Astrocyte (in vitro differentiated cells and primary cell): ENCODE measurements around the gene GRIK1. TPM values are rescaled to one million over a fixed set of nuclear protein-coding genes. Genes with fewer than 3 reads are reported as not detected.

Source experiments
- DNase-seq: peaks from one replicate; pipeline ENCODE4 v3.0.0-alpha.2; 2010; ENCODE audit warnings: low read depth
- FAIRE-seq: peaks from 2 replicates; lab custom pipeline; 2011; peaks lifted over from hg19 to GRCh38; lab: Jason Lieb, UNC
- H2AFZ ChIP-seq: 2 replicates; pipeline ENCODE4 v1.6.0; 2012; ENCODE audit warnings: low read depth, low read length, inconsistent platforms
- H3K27ac ChIP-seq: 2 replicates; pipeline ENCODE4 v1.5.1; 2011; ENCODE audit warnings: low read depth, low read length, inconsistent platforms
- H3K27me3 ChIP-seq: 2 replicates; pipeline ENCODE4 v1.6.0; 2011; ENCODE audit warnings: low read length, inconsistent platforms; ENCODE audit not compliant: insufficient read depth
- H3K36me3 ChIP-seq: 2 replicates; pipeline ENCODE4 v1.5.1; 2011; ENCODE audit warnings: low read length, inconsistent platforms; ENCODE audit not compliant: insufficient read depth
- H3K4me1 ChIP-seq: 2 replicates; pipeline ENCODE4 v1.5.1; 2011; ENCODE audit warnings: low read length, inconsistent platforms; ENCODE audit not compliant: insufficient read depth
- H3K4me2 ChIP-seq: 2 replicates; pipeline ENCODE4 v1.6.0; 2012; ENCODE audit warnings: low read length, inconsistent platforms
- H3K4me3 ChIP-seq: 2 replicates; pipeline ENCODE4 v1.5.1; 2011; ENCODE audit warnings: low read depth, mild to moderate bottlenecking, low read length, inconsistent platforms; ENCODE audit not compliant: insufficient read depth
- H3K79me2 ChIP-seq: 2 replicates; pipeline ENCODE4 v1.6.0; 2012; ENCODE audit warnings: mild to moderate bottlenecking, low read length, inconsistent platforms; ENCODE audit not compliant: insufficient read depth
- H3K9ac ChIP-seq: 2 replicates; pipeline ENCODE4 v1.6.0; 2012; ENCODE audit warnings: mild to moderate bottlenecking, low read length, inconsistent platforms
- H3K9me3 ChIP-seq: 2 replicates; pipeline ENCODE4 v1.5.1; 2012; ENCODE audit warnings: low read depth, mild to moderate bottlenecking, low read length, inconsistent platforms; ENCODE audit not compliant: insufficient read depth
- H4K20me1 ChIP-seq: 2 replicates; pipeline ENCODE4 v1.6.0; 2012; ENCODE audit warnings: low read length, inconsistent platforms; ENCODE audit not compliant: insufficient read depth
- H3K27ac Mint-ChIP-seq: one replicate; pipeline ENCODE4 v1.8.0; 2021; ENCODE audit warnings: mild to moderate bottlenecking, mixed read lengths; ENCODE audit not compliant: unreplicated experiment
- H3K27me3 Mint-ChIP-seq: one replicate; pipeline ENCODE4 v1.8.0; 2021; ENCODE audit warnings: low read depth, mixed read lengths; ENCODE audit not compliant: unreplicated experiment
- H3K36me3 Mint-ChIP-seq: one replicate; pipeline ENCODE4 v1.8.0; 2021; ENCODE audit warnings: low read depth, mixed read lengths; ENCODE audit not compliant: unreplicated experiment
- H3K4me1 Mint-ChIP-seq: one replicate; pipeline ENCODE4 v1.8.0; 2021; ENCODE audit warnings: low read depth, mixed read lengths; ENCODE audit not compliant: unreplicated experiment
- H3K4me3 Mint-ChIP-seq: one replicate; pipeline ENCODE4 v1.8.0; 2021; ENCODE audit warnings: mild to moderate bottlenecking, moderate library complexity, mixed read lengths; ENCODE audit not compliant: unreplicated experiment
- H3K9me3 Mint-ChIP-seq: one replicate; pipeline ENCODE4 v1.8.0; 2021; ENCODE audit warnings: mild to moderate bottlenecking, mixed read lengths; ENCODE audit not compliant: unreplicated experiment
- CTCF ChIP-seq: IDR thresholded peaks from 2 replicates; pipeline ENCODE4 v1.5.1; 2011; ENCODE audit warnings: low read depth, mild to moderate bottlenecking, inconsistent platforms, low read length, moderate library complexity; ENCODE audit not compliant: insufficient read depth
- EZH2 ChIP-seq: IDR thresholded peaks from 2 replicates; pipeline ENCODE4 v1.6.1; 2012; ENCODE audit warnings: mild to moderate bottlenecking, low read length, inconsistent platforms; ENCODE audit not compliant: insufficient read depth
- total RNA-seq: library from RNA; stranded (reverse); gene quantifications from 2 replicates; pipeline ENCODE4 v1.2.1, GENCODE V29; 2021

The GRIK1 gene
- total RNA-seq, 1 donor from 2014 or later = not detected

GRCh38 chr21:29487154-29487553, 452.6 kb downstream of the GRIK1 start:
- no peaks in the 10 kb centered on the region for H3K79me2 ChIP-seq
- no peak overlapping the region for H3K27ac Mint-ChIP-seq
- H2AFZ ChIP-seq = no peak overlapping the region
- no peaks in the 10 kb centered on the region for H3K27me3 Mint-ChIP-seq
- no peak for TF ChIP-seq EZH2
- no peak for TF ChIP-seq CTCF
- no peaks in the 10 kb centered on the region for H3K9me3 ChIP-seq
- H3K27me3 ChIP-seq = no peaks in the 10 kb centered on the region
- peaks cover 9% of the 10 kb centered on the region for H3K36me3 Mint-ChIP-seq
- no peaks in the 10 kb centered on the region for H3K4me1 ChIP-seq
- no peaks in the 10 kb centered on the region for H3K36me3 ChIP-seq
- peaks cover 5% of the 10 kb centered on the region for H3K9me3 Mint-ChIP-seq
- no peak overlapping the region for H3K4me2 ChIP-seq
- H4K20me1 ChIP-seq = no peaks in the 10 kb centered on the region
- peaks cover 10% of the 10 kb centered on the region for H3K4me1 Mint-ChIP-seq
- DNase-seq = no peak
- no peak overlapping the region for H3K4me3 ChIP-seq
- no peak for FAIRE-seq
- no peak overlapping the region for H3K4me3 Mint-ChIP-seq
- no peak overlapping the region for H3K27ac ChIP-seq
- no peak overlapping the region for H3K9ac ChIP-seq

Other genes with a start within 250 kb of the GRIK1 start
- not detected in 2 replicates for gene CLDN17, start 226.8 kb upstream of the GRIK1 start, total RNA-seq